Esophagus squamous epithelium (tissue), 4 donors: ENCODE results near the gene LRBA.

Source experiments
- CTCF ChIP-seq, 6 experiments: fragments of 450-650 bp in 4 of 6; fragments of 200-600 bp in 2 of 6; sonication (generic) in 2 of 6; IDR thresholded peaks; one replicate each; pipeline ENCODE4 v1.5.1; 2016 to 2019; ENCODE audit warnings: antibody characterized with exemption in 6 of 6, mild to moderate bottlenecking in 4 of 6, moderate library complexity in 4 of 6
- POLR2A ChIP-seq, 4 donors: fragments of 450-650 bp; IDR thresholded peaks; one replicate each; pipeline ENCODE4 v1.6.1; 2017; ENCODE audit warnings: antibody characterized with exemption in 4 of 4, mild to moderate bottlenecking in 4 of 4, moderate library complexity in 3 of 4

GRCh38 chr4:150931796-150932195, 83.3 kb downstream of the LRBA start:
- TF ChIP-seq CTCF (IDR thresholded peaks at IDR 0.05) (no peak), POLR2A (IDR thresholded peaks at IDR 0.05) (no peak)
